ENCODE measurements around the gene CNDP1.

DNA sequence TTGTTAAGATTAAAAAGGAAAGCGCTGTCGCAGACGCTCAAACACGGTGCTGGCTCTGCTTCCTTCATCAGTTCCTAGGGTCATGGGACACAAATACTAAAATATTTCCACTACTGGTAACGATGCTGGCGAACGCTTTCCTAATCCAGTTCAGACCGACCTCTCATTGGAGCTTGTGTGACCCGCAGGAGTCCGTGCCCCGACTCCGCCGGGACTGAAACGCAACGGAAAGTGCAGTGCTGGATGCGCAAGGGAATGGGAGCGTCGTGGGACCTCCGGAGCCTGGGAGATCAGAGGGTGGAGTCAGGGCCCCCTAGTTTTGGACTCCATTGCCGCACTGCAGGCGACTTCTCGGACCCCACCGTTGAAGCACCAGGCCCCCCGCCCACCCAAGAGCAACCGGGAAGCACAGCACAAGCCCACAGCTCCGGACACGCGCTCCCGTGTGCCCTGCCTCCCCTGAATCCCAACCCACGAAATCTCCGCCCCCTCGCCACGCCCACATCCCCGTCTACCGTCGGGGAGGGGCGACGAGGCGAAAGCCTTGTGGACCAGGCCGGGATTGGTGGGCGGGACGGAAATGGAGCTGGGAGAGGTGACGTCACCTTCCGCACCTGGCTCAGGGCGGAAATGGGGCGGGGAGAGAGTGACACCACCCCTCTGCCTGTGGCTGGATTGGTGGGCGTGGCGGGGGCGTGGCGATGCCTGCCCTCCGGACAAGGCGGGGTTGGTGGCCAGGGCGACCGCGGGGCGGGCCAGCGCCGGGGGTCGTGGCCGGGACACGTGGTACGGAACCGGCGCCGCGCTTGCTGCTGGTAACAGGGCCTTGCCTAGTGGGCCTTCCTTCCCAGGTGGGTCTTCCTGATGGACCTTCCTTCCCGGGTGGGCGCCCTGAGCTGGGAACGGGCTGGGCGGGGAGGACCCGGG, 38.5 kb upstream of the CNDP1 start, which contains the start of gene CNDP2:
- TF ChIP-seq, protein P1, sequence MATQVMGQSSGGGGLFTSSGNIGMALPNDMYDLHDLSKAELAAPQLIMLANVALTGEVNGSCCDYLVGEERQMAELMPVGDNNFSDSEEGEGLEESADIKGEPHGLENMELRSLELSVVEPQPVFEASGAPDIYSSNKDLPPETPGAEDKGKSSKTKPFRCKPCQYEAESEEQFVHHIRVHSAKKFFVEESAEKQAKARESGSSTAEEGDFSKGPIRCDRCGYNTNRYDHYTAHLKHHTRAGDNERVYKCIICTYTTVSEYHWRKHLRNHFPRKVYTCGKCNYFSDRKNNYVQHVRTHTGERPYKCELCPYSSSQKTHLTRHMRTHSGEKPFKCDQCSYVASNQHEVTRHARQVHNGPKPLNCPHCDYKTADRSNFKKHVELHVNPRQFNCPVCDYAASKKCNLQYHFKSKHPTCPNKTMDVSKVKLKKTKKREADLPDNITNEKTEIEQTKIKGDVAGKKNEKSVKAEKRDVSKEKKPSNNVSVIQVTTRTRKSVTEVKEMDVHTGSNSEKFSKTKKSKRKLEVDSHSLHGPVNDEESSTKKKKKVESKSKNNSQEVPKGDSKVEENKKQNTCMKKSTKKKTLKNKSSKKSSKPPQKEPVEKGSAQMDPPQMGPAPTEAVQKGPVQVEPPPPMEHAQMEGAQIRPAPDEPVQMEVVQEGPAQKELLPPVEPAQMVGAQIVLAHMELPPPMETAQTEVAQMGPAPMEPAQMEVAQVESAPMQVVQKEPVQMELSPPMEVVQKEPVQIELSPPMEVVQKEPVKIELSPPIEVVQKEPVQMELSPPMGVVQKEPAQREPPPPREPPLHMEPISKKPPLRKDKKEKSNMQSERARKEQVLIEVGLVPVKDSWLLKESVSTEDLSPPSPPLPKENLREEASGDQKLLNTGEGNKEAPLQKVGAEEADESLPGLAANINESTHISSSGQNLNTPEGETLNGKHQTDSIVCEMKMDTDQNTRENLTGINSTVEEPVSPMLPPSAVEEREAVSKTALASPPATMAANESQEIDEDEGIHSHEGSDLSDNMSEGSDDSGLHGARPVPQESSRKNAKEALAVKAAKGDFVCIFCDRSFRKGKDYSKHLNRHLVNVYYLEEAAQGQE (IDR thresholded peaks at IDR 0.05; ENCODE audit: insufficient read depth in 1 of 2, low read depth in 2 of 2, low read length in 2 of 2), result no peak
- TF ChIP-seq TAF1 (IDR thresholded peaks at IDR 0.05; ENCODE audit: borderline replicate concordance, insufficient read depth, low read length), result no peak

Data from PFSK-1 (cell line).